Transverse colon (tissue), 4 donors: ENCODE data around the gene ATG2A. TPM values are rescaled to one million over a fixed set of nuclear protein-coding genes. Genes with fewer than 3 reads are reported as not detected.

Experiments used
- DNase-seq: peaks from one replicate; pipeline ENCODE4 v3.0.0-alpha.2; 2019
- H3K27ac ChIP-seq, 4 donors: fragments of 200-600 bp; sonication (generic); 2 replicates each; pipeline ENCODE4 v1.5.1; 2016 to 2018; ENCODE audit warnings: inconsistent platforms in 4 of 4
- H3K27me3 ChIP-seq: fragments of 200-600 bp; sonication (generic); 2 replicates; pipeline ENCODE4 v1.5.1; 2017; ENCODE audit warnings: inconsistent platforms
- H3K36me3 ChIP-seq, 4 donors: fragments of 200-600 bp; sonication (generic); 2 replicates each; pipeline ENCODE4 v1.5.1; 2017 to 2019; ENCODE audit warnings: inconsistent platforms in 4 of 4
- H3K4me1 ChIP-seq, 4 donors: fragments of 200-600 bp; sonication (generic); 2 replicates each; pipeline ENCODE4 v1.5.1; 2017 to 2020; ENCODE audit warnings: inconsistent platforms in 4 of 4
- H3K4me3 ChIP-seq, 4 donors: fragments of 200-600 bp; sonication (generic); 1 replicate in 1 of 4; 2 replicates in 3 of 4; pipeline versions ENCODE4 v1.5.1 to v1.6.1; 2017 to 2019; ENCODE audit warnings: inconsistent platforms in 4 of 4
- H3K9me3 ChIP-seq, 2 donors: fragments of 200-600 bp; sonication (generic); 2 replicates each; pipeline ENCODE4 v1.5.1; 2017 to 2019; ENCODE audit warnings: inconsistent platforms in 2 of 2
- CTCF ChIP-seq, 5 experiments: fragments of 200-600 bp in 3 of 5; fragments of 450-650 bp in 2 of 5; sonication (generic) in 3 of 5; IDR thresholded peaks; 1 replicate in 2 of 5; 2 replicates in 3 of 5; pipeline ENCODE4 v1.5.1; 2016 to 2017; ENCODE audit warnings: antibody characterized with exemption in 5 of 5, inconsistent platforms in 3 of 5, mild to moderate bottlenecking in 2 of 5, moderate library complexity in 1 of 5
- EP300 ChIP-seq: sonication (generic); formaldehyde crosslinking; IDR thresholded peaks from one replicate; pipeline ENCODE4 v1.6.1; 2017; ENCODE audit warnings: antibody characterized with exemption, low read depth
- POLR2A ChIP-seq: fragments of 450-650 bp; IDR thresholded peaks from one replicate; pipeline ENCODE4 v1.6.1; 2016; ENCODE audit warnings: antibody characterized with exemption, mild to moderate bottlenecking, moderate library complexity
- POLR2AphosphoS5 ChIP-seq, 3 donors: sonication (generic); formaldehyde crosslinking; IDR thresholded peaks; one replicate each; pipeline ENCODE4 v1.6.1; 2016; ENCODE audit warnings: antibody characterized with exemption in 3 of 3
- WGBS, 2 donors: methylation state at CpG; one replicate each; pipeline ENCODE4 v1.1.5; 2018; ENCODE audit warnings: low coverage in 1 of 2; 5-methylcytosine and 5-hydroxymethylcytosine counted together
- in situ Hi-C, 4 donors: fragments of 200-750 bp; cut with MboI; loops; one replicate each; pipeline versions ENCODE4 v1.15.0 to v1.15.1; 2017; ENCODE audit warnings: low sequenced_read_pairs in 3 of 4, low pct_ligation_motif_present in 1 of 4, low pct_unique_long_range_greater_than_20kb in 1 of 4
- intact Hi-C: fragments of 100-400 bp; cut with DNase I; formaldehyde crosslinking; loops from one replicate; pipeline ENCODE4 v1.15.1; 2023; ENCODE audit warnings: low total_unique reads
- total RNA-seq, 4 donors: library from RNA; depleted of rRNA; stranded (reverse); fragments of >200 nt; gene quantifications; one replicate each; pipeline ENCODE4 v1.1.0, GENCODE V29; 2016

ATG2A gene
- total RNA-seq, 4 donors from 2014 or later = 30.1 to 82.3 (median 46.4) TPM

GRCh38 chr11:64906314-64906635, 10.7 kb downstream of the ATG2A start:
- no peak for TF ChIP-seq POLR2A
- no peak for TF ChIP-seq CTCF (IDR thresholded peaks at IDR 0.05)
- no peak for TF ChIP-seq EP300
- no peak for TF ChIP-seq POLR2AphosphoS5 (IDR thresholded peaks at IDR 0.05)
- WGBS, 2 donors = 96% methylated on average over 13 of the region's 13 CpGs; no CpG with 5 or more reads in 1 of the 2 donors
- DNase-seq = no peak
- Histone ChIP-seq H3K27ac (no peak overlapping the region), H3K4me1 (no peaks in the 10 kb centered on the region), H3K4me3 (no peak overlapping the region), H3K27me3 (no peaks in the 10 kb centered on the region), H3K36me3 (peaks cover 0 to 73% (median 22%) of the 10 kb centered on the region in 4 donors), H3K9me3 (no peaks in the 10 kb centered on the region)
- in situ Hi-C loops = no loop called here
- intact Hi-C loops = no loop called here

- in situ Hi-C loops = no loop called here
- intact Hi-C loops = no loop called here
- Histone ChIP-seq H3K4me1 (no peaks in the 10 kb centered on the region), H3K27ac (no peak overlapping the region), H3K4me3 (no peak overlapping the region), H3K36me3 (peaks cover 0 to 67% (median 23%) of the 10 kb centered on the region in 4 donors), H3K9me3 (no peaks in the 10 kb centered on the region), H3K27me3 (no peaks in the 10 kb centered on the region)
- no peak for TF ChIP-seq POLR2A
- no peak for DNase-seq
- WGBS, 2 donors = 95% methylated on average over 25 of the region's 25 CpGs; no CpG with 5 or more reads in 1 of the 2 donors
Measured at GRCh38 chr11:64905516-64906313, 11.3 kb downstream of the ATG2A start.

GRCh38 chr11:64903291-64903833, 13.6 kb downstream of the ATG2A start:
- Histone ChIP-seq H3K27ac (no peak overlapping the region), H3K27me3 (no peaks in the 10 kb centered on the region), H3K9me3 (no peaks in the 10 kb centered on the region), H3K4me3 (no peak overlapping the region), H3K4me1 (no peaks in the 10 kb centered on the region), H3K36me3 (peaks cover 0 to 51% (median 23%) of the 10 kb centered on the region in 4 donors)
- TF ChIP-seq EP300 (no peak), POLR2A (no peak), CTCF (IDR thresholded peaks at IDR 0.05) (no peak), POLR2AphosphoS5 (IDR thresholded peaks at IDR 0.05) (no peak)
- no peak for DNase-seq
- in situ Hi-C loops = no loop called here
- intact Hi-C loops = no loop called here
- 91% methylated on average over 14 of the region's 23 CpGs; no CpG with 5 or more reads in 1 of the 2 donors for WGBS, 2 donors

- no peak for TF ChIP-seq CTCF (IDR thresholded peaks at IDR 0.05)
- TF ChIP-seq EP300 = no peak
- TF ChIP-seq POLR2A = no peak
- no peak for TF ChIP-seq POLR2AphosphoS5 (IDR thresholded peaks at IDR 0.05)
- peaks cover 0 to 51% (median 18%) of the 10 kb centered on the region in 4 donors for H3K36me3 ChIP-seq
- 84 to 90% methylated on average over 2 to 24 of the region's 30 CpGs for WGBS, 2 donors
Measured at GRCh38 chr11:64902102-64902900, 14.7 kb downstream of the ATG2A start.

More at GRCh38 chr11:64902102-64902900, 14.7 kb downstream of the ATG2A start:
- no peaks in the 10 kb centered on the region for H3K27me3 ChIP-seq
- H3K27ac ChIP-seq = no peak overlapping the region
- no peaks in the 10 kb centered on the region for H3K9me3 ChIP-seq
- intact Hi-C loops = no loop called here
- H3K4me3 ChIP-seq = no peak overlapping the region
- no peaks in the 10 kb centered on the region for H3K4me1 ChIP-seq
- in situ Hi-C loops = no loop called here
- DNase-seq = no peak
